WTC11 (cell line): ENCODE measurements around the gene PPM1N. TPM values are rescaled to one million over a fixed set of nuclear protein-coding genes. Genes with fewer than 3 reads are reported as not detected.

ENCODE experiments used
- ELF4 ChIP-seq: sonication (generic); formaldehyde crosslinking; IDR thresholded peaks from 2 replicates; pipeline ENCODE4 v1.8.1; 2022; ENCODE audit warnings: low read depth, mild to moderate bottlenecking, moderate library complexity, missing genetic modification reagents
- MAX ChIP-seq: sonication (generic); formaldehyde crosslinking; IDR thresholded peaks from 2 replicates; pipeline ENCODE4 v1.8.0; 2022; ENCODE audit warnings: mild to moderate bottlenecking, missing genetic modification reagents
- MLX ChIP-seq: sonication (generic); formaldehyde crosslinking; IDR thresholded peaks from 2 replicates; pipeline ENCODE4 v1.8.1; 2023; ENCODE audit warnings: mild to moderate bottlenecking, missing genetic modification reagents, moderate library complexity
- SMAD3 ChIP-seq: sonication (generic); formaldehyde crosslinking; IDR thresholded peaks from 2 replicates; pipeline ENCODE4 v1.8.0; 2022; ENCODE audit warnings: missing genetic modification reagents, mild to moderate bottlenecking, borderline replicate concordance
- SP1 ChIP-seq: sonication (generic); formaldehyde crosslinking; conservative IDR thresholded peaks from 2 replicates; pipeline ENCODE4 v1.8.1; 2022; ENCODE audit warnings: missing genetic modification reagents
- TEAD1 ChIP-seq: sonication (generic); formaldehyde crosslinking; IDR thresholded peaks from 2 replicates; pipeline ENCODE4 v1.8.0; 2022; ENCODE audit warnings: mild to moderate bottlenecking, missing genetic modification reagents
- TEAD4 ChIP-seq: sonication (generic); formaldehyde crosslinking; IDR thresholded peaks from 2 replicates; pipeline ENCODE4 v1.8.0; 2022; ENCODE audit warnings: mild to moderate bottlenecking, missing genetic modification reagents
- ZNF232 ChIP-seq: sonication (generic); formaldehyde crosslinking; IDR thresholded peaks from 2 replicates; pipeline ENCODE4 v1.8.0; 2022; ENCODE audit warnings: mild to moderate bottlenecking, missing genetic modification reagents
- ZNF317 ChIP-seq: sonication (generic); formaldehyde crosslinking; IDR thresholded peaks from 2 replicates; pipeline ENCODE4 v1.8.1; 2023; ENCODE audit warnings: low read depth, mild to moderate bottlenecking, moderate library complexity, missing genetic modification reagents, borderline replicate concordance
- total RNA-seq: library from RNA; stranded (reverse); gene quantifications from 3 replicates; pipeline ENCODE4 v1.2.3, GENCODE V29; 2021
- TF ChIP-seq, protein P1 (sequence below): sonication (generic); formaldehyde crosslinking; IDR thresholded peaks from 2 replicates; pipeline ENCODE4 v1.8.0; 2023; ENCODE audit warnings: mild to moderate bottlenecking, missing genetic modification reagents
- TF ChIP-seq, protein P2 (sequence below): sonication (generic); formaldehyde crosslinking; IDR thresholded peaks from 2 replicates; pipeline ENCODE4 v1.8.0; 2022; ENCODE audit warnings: mild to moderate bottlenecking, missing genetic modification reagents
- TF ChIP-seq, protein P3 (sequence below): sonication (generic); formaldehyde crosslinking; IDR thresholded peaks from 2 replicates; pipeline ENCODE4 v1.8.1; 2023; ENCODE audit warnings: mild to moderate bottlenecking, missing genetic modification reagents
- TF ChIP-seq, protein P4 (sequence below): sonication (generic); formaldehyde crosslinking; IDR thresholded peaks from 2 replicates; pipeline ENCODE4 v1.8.1; 2022; ENCODE audit warnings: mild to moderate bottlenecking, missing genetic modification reagents, moderate library complexity, borderline replicate concordance
- TF ChIP-seq, protein P5 (sequence below): sonication (generic); formaldehyde crosslinking; IDR thresholded peaks from 2 replicates; pipeline ENCODE4 v1.8.1; 2023; ENCODE audit warnings: mild to moderate bottlenecking, moderate library complexity, missing genetic modification reagents
- TF ChIP-seq, protein P6 (sequence below): sonication (generic); formaldehyde crosslinking; IDR thresholded peaks from 2 replicates; pipeline ENCODE4 v1.8.1; 2023; ENCODE audit warnings: mild to moderate bottlenecking, missing genetic modification reagents
- TF ChIP-seq, protein P7 (sequence below): sonication (generic); formaldehyde crosslinking; conservative IDR thresholded peaks from 2 replicates; pipeline ENCODE4 v1.8.1; 2023; ENCODE audit warnings: mild to moderate bottlenecking, low read depth, missing genetic modification reagents, moderate library complexity
- TF ChIP-seq, protein P8 (sequence below): sonication (generic); formaldehyde crosslinking; IDR thresholded peaks from 2 replicates; pipeline ENCODE4 v1.8.1; 2023; ENCODE audit warnings: mild to moderate bottlenecking, missing genetic modification reagents, moderate library complexity

The PPM1N gene
- total RNA-seq, 1 experiment from 2014 or later, result 10.3 TPM

DNA sequence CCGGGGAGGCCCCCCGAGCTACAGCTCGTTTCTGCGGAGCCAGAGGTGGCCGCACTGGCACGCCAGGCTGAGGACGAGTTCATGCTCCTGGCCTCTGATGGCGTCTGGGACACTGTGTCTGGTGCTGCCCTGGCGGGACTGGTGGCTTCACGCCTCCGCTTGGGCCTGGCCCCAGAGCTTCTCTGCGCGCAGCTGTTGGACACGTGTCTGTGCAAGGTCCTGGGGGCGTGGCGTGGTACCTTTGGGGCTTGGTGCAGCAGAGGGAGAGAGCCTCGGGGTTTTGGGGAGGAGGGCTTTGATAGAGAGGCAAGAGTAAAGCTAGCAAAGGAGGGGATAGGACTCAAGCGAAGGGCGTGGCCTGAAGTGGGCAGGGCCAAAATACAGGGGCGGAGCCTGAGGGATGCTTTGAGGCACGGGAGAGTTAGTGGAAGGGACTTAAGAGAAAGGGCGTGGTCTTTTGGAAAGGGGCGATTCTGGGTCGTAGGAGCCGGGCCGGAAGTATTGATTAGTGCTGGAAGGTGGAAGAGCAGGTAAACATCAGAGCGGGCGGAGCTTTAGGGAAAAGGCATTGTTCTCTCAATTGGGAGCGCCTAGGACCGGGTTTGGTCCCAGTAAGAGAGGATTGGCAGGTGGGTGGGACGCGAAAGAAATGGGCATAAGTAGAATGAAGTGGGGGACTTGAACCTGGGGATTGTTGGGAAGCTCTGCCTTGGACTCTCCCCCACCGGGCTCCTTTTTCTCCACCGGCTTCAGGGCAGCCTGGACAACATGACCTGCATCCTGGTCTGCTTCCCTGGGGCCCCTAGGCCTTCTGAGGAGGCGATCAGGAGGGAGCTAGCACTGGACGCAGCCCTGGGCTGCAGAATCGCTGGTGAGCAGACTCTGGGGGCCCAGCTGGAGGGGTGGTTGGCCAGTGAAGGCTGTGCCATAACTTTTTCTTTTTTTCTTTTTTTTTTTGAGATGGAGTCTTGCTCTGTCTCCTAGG lies 1.2 kb downstream of the PPM1N start (continued):
- TF ChIP-seq MLX (CRISPR knock-in tag) (0 out of 2 replicates have a peak, but pooled peaks have one; percentile 9), ZNF232 (CRISPR knock-in tag) (peak; percentile 97), SMAD3 (CRISPR knock-in tag) (peak; percentile 96), TEAD4 (CRISPR knock-in tag) (peak; percentile 79; the same call in 1 of the 2 replicates), ZNF317 (CRISPR knock-in tag) (0 out of 2 replicates have a peak, but pooled peaks have one; percentile 38), MAX (CRISPR knock-in tag) (peak; percentile 99), ELF4 (no peak; the same call in 1 of the 2 replicates), TEAD1 (peak; percentile 96), SP1 (CRISPR knock-in tag) (peak; percentile 87)
- TF ChIP-seq, protein P1, sequence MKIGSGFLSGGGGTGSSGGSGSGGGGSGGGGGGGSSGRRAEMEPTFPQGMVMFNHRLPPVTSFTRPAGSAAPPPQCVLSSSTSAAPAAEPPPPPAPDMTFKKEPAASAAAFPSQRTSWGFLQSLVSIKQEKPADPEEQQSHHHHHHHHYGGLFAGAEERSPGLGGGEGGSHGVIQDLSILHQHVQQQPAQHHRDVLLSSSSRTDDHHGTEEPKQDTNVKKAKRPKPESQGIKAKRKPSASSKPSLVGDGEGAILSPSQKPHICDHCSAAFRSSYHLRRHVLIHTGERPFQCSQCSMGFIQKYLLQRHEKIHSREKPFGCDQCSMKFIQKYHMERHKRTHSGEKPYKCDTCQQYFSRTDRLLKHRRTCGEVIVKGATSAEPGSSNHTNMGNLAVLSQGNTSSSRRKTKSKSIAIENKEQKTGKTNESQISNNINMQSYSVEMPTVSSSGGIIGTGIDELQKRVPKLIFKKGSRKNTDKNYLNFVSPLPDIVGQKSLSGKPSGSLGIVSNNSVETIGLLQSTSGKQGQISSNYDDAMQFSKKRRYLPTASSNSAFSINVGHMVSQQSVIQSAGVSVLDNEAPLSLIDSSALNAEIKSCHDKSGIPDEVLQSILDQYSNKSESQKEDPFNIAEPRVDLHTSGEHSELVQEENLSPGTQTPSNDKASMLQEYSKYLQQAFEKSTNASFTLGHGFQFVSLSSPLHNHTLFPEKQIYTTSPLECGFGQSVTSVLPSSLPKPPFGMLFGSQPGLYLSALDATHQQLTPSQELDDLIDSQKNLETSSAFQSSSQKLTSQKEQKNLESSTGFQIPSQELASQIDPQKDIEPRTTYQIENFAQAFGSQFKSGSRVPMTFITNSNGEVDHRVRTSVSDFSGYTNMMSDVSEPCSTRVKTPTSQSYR (CRISPR knock-in tag), result peak; percentile 96
- TF ChIP-seq, protein P2, sequence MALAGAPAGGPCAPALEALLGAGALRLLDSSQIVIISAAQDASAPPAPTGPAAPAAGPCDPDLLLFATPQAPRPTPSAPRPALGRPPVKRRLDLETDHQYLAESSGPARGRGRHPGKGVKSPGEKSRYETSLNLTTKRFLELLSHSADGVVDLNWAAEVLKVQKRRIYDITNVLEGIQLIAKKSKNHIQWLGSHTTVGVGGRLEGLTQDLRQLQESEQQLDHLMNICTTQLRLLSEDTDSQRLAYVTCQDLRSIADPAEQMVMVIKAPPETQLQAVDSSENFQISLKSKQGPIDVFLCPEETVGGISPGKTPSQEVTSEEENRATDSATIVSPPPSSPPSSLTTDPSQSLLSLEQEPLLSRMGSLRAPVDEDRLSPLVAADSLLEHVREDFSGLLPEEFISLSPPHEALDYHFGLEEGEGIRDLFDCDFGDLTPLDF (CRISPR knock-in tag), result peak; percentile 97
- TF ChIP-seq, protein P3, sequence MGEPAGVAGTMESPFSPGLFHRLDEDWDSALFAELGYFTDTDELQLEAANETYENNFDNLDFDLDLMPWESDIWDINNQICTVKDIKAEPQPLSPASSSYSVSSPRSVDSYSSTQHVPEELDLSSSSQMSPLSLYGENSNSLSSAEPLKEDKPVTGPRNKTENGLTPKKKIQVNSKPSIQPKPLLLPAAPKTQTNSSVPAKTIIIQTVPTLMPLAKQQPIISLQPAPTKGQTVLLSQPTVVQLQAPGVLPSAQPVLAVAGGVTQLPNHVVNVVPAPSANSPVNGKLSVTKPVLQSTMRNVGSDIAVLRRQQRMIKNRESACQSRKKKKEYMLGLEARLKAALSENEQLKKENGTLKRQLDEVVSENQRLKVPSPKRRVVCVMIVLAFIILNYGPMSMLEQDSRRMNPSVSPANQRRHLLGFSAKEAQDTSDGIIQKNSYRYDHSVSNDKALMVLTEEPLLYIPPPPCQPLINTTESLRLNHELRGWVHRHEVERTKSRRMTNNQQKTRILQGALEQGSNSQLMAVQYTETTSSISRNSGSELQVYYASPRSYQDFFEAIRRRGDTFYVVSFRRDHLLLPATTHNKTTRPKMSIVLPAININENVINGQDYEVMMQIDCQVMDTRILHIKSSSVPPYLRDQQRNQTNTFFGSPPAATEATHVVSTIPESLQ (CRISPR knock-in tag), result 0 out of 2 replicates have a peak, but pooled peaks have one; percentile 61
- TF ChIP-seq, protein P4, sequence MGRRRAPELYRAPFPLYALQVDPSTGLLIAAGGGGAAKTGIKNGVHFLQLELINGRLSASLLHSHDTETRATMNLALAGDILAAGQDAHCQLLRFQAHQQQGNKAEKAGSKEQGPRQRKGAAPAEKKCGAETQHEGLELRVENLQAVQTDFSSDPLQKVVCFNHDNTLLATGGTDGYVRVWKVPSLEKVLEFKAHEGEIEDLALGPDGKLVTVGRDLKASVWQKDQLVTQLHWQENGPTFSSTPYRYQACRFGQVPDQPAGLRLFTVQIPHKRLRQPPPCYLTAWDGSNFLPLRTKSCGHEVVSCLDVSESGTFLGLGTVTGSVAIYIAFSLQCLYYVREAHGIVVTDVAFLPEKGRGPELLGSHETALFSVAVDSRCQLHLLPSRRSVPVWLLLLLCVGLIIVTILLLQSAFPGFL (CRISPR knock-in tag), result peak; percentile 49; the same call in 1 of the 2 replicates
- TF ChIP-seq, protein P5, sequence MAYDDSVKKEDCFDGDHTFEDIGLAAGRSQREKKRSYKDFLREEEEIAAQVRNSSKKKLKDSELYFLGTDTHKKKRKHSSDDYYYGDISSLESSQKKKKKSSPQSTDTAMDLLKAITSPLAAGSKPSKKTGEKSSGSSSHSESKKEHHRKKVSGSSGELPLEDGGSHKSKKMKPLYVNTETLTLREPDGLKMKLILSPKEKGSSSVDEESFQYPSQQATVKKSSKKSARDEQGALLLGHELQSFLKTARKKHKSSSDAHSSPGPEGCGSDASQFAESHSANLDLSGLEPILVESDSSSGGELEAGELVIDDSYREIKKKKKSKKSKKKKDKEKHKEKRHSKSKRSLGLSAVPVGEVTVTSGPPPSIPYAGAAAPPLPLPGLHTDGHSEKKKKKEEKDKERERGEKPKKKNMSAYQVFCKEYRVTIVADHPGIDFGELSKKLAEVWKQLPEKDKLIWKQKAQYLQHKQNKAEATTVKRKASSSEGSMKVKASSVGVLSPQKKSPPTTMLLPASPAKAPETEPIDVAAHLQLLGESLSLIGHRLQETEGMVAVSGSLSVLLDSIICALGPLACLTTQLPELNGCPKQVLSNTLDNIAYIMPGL (CRISPR knock-in tag), result no peak; the same call in 1 of the 2 replicates
- TF ChIP-seq, protein P6, sequence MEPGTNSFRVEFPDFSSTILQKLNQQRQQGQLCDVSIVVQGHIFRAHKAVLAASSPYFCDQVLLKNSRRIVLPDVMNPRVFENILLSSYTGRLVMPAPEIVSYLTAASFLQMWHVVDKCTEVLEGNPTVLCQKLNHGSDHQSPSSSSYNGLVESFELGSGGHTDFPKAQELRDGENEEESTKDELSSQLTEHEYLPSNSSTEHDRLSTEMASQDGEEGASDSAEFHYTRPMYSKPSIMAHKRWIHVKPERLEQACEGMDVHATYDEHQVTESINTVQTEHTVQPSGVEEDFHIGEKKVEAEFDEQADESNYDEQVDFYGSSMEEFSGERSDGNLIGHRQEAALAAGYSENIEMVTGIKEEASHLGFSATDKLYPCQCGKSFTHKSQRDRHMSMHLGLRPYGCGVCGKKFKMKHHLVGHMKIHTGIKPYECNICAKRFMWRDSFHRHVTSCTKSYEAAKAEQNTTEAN (CRISPR knock-in tag), result peak; percentile 86
- TF ChIP-seq, protein P7, sequence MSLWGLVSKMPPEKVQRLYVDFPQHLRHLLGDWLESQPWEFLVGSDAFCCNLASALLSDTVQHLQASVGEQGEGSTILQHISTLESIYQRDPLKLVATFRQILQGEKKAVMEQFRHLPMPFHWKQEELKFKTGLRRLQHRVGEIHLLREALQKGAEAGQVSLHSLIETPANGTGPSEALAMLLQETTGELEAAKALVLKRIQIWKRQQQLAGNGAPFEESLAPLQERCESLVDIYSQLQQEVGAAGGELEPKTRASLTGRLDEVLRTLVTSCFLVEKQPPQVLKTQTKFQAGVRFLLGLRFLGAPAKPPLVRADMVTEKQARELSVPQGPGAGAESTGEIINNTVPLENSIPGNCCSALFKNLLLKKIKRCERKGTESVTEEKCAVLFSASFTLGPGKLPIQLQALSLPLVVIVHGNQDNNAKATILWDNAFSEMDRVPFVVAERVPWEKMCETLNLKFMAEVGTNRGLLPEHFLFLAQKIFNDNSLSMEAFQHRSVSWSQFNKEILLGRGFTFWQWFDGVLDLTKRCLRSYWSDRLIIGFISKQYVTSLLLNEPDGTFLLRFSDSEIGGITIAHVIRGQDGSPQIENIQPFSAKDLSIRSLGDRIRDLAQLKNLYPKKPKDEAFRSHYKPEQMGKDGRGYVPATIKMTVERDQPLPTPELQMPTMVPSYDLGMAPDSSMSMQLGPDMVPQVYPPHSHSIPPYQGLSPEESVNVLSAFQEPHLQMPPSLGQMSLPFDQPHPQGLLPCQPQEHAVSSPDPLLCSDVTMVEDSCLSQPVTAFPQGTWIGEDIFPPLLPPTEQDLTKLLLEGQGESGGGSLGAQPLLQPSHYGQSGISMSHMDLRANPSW (CRISPR knock-in tag), result 0 out of 2 replicates have a peak, but pooled peaks have one; percentile 59
- TF ChIP-seq, protein P8, sequence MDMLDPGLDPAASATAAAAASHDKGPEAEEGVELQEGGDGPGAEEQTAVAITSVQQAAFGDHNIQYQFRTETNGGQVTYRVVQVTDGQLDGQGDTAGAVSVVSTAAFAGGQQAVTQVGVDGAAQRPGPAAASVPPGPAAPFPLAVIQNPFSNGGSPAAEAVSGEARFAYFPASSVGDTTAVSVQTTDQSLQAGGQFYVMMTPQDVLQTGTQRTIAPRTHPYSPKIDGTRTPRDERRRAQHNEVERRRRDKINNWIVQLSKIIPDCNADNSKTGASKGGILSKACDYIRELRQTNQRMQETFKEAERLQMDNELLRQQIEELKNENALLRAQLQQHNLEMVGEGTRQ (CRISPR knock-in tag), result peak; percentile 79
